ENCODE data around the gene REV1. TPM values are rescaled to one million over a fixed set of nuclear protein-coding genes. Genes with fewer than 3 reads are reported as not detected.

The REV1 gene
- total RNA-seq, 1 donor from 2014 or later: 55.3 TPM

DNA sequence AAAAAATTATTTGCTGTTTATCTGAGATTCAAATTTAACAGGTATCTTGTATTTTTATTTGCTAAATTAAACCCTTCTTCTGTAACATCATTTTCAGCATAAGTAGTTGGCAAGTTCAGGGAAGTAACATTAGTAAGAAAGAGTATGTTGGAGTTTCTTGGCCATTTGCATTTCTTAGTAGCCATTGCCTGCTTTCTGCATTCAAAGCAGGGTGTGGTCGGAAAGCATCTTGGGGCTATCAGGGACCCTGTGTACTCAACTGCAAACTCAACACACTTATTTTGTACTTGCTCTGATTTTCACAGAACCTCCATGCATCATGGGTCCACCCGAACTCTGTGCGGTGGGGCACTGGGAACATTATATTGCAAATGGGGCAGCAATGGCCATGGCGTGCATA lies 30.4 kb upstream of the REV1 start:
- Histone ChIP-seq H3K27me3 (no peaks in the 10 kb centered on the region), H3K4me1 (peaks cover 3% of the 10 kb centered on the region), H3K36me3 (no peaks in the 10 kb centered on the region), H3K9me3 (no peaks in the 10 kb centered on the region), H3K27ac (no peak overlapping the region), H3K4me3 (no peak overlapping the region)
- ATAC-seq: no peak
- TF ChIP-seq, protein P1, sequence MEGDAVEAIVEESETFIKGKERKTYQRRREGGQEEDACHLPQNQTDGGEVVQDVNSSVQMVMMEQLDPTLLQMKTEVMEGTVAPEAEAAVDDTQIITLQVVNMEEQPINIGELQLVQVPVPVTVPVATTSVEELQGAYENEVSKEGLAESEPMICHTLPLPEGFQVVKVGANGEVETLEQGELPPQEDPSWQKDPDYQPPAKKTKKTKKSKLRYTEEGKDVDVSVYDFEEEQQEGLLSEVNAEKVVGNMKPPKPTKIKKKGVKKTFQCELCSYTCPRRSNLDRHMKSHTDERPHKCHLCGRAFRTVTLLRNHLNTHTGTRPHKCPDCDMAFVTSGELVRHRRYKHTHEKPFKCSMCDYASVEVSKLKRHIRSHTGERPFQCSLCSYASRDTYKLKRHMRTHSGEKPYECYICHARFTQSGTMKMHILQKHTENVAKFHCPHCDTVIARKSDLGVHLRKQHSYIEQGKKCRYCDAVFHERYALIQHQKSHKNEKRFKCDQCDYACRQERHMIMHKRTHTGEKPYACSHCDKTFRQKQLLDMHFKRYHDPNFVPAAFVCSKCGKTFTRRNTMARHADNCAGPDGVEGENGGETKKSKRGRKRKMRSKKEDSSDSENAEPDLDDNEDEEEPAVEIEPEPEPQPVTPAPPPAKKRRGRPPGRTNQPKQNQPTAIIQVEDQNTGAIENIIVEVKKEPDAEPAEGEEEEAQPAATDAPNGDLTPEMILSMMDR (IDR thresholded peaks at IDR 0.05): no peak
- no peak for DNase-seq
- intact Hi-C loops (cut with DNase I): no loop called here

- no peaks in the 10 kb centered on the region for H3K36me3 ChIP-seq
- no peaks in the 10 kb centered on the region for H3K9me3 ChIP-seq
- intact Hi-C loops (cut with DNase I): no loop called here
- peaks cover 6% of the 10 kb centered on the region for H3K4me1 ChIP-seq
- H3K27ac ChIP-seq: peak overlapping the region; percentile 76
- no peak overlapping the region for H3K4me3 ChIP-seq
- DNase-seq: no peak
- peak; percentile 76 for ATAC-seq
- no peaks in the 10 kb centered on the region for H3K27me3 ChIP-seq
- TF ChIP-seq, protein P1 (IDR thresholded peaks at IDR 0.05): no peak
Measured at GRCh38 chr2:99514357-99514756, 24.5 kb upstream of the REV1 start.

DNA sequence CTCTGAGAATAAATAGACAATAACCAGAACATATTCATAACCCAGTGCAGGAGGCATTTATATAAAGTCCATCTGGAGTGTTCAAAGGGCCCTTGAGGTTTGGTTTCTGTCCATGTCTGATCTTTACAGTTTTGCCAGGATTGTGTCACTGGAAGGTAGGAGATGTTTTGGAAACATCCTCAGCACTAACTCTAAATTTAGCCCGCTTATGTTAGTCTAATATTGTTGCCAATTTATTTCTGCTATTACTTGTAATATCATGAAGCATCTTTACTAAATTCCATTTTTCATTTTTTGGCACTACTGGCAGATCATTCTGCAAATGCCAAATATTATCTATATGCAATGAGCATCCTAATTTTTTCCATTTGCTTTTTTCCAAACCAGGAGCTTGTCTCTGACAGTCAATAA lies 22.4 kb upstream of the REV1 start:
- H3K27ac ChIP-seq: no peak overlapping the region
- H3K4me3 ChIP-seq: no peak overlapping the region
- H3K27me3 ChIP-seq: no peaks in the 10 kb centered on the region
- no peaks in the 10 kb centered on the region for H3K36me3 ChIP-seq
- DNase-seq: no peak
- intact Hi-C loops (cut with DNase I): no loop called here
- TF ChIP-seq, protein P1 (IDR thresholded peaks at IDR 0.05): no peak
- ATAC-seq: no peak
- no peaks in the 10 kb centered on the region for H3K9me3 ChIP-seq
- H3K4me1 ChIP-seq: peaks cover 11% of the 10 kb centered on the region

GRCh38 chr2:99509387-99509786 lies 19.6 kb upstream of the REV1 start:
- H3K27me3 ChIP-seq: no peaks in the 10 kb centered on the region
- ATAC-seq (no peak), DNase-seq (no peak)
- no peaks in the 10 kb centered on the region for H3K36me3 ChIP-seq
- peaks cover 8% of the 10 kb centered on the region for H3K4me1 ChIP-seq
- H3K4me3 ChIP-seq: no peak overlapping the region
- no peaks in the 10 kb centered on the region for H3K9me3 ChIP-seq
- intact Hi-C loops (cut with DNase I): no loop called here
- TF ChIP-seq, protein P1 (IDR thresholded peaks at IDR 0.05): no peak
- H3K27ac ChIP-seq: no peak overlapping the region

DNA sequence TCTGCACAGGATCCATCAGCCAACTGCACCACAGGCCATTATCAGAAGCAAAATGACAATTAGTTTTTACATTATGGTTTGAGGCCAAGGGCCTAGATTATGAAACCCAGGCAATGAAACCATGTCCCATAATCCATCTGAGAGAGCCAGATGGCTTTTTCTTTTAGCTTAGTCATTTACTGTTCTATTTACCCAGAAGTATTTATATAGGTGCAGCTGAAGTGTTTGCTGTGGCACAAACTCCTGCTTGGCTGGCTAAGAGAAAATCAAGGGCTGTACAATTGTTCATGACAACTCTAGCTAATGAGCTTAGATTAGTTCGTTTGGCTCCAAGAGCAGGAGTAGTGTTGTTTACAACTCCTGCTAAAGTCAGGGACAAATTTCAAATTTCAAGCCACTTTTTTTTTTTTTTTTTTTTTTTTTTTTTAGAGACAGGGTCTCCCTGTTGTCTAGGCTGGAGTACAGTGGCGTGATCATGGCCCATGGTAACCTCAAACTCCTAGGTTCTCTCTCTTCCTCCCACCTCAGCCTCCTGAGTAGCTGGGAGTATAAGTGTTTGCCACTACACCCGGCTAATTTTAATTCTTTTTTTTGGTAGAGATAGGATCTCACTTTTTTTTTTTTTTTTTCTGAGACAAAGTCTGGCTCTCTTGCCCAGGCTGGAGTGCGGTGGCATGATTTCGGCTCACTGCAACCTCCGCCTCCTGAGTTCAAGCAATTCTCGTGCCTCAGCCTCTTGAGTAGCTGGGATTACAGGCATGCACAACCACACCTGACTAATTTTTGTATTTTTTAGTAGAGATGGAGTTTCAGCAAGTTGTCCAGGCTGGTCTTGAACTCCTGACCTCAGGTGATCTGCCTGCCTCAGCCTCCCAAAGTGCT lies 18.4 kb upstream of the REV1 start:
- Histone ChIP-seq H3K27ac (peak overlapping the region; percentile 65), H3K4me1 (peaks cover 6% of the 10 kb centered on the region), H3K9me3 (no peaks in the 10 kb centered on the region), H3K4me3 (no peak overlapping the region), H3K36me3 (no peaks in the 10 kb centered on the region), H3K27me3 (no peaks in the 10 kb centered on the region)
- peak; percentile 90 for ATAC-seq
- TF ChIP-seq, protein P1 (IDR thresholded peaks at IDR 0.05): no peak
- no peak for DNase-seq
- intact Hi-C loops (cut with DNase I): no loop called here

Data from upper lobe of right lung (tissue), 1 donor.